Stomach (tissue), 9 donors: ENCODE data around the gene TAS2R10. TPM values are rescaled to one million over a fixed set of nuclear protein-coding genes. Genes with fewer than 3 reads are reported as not detected.
A peak's percentile ranks its signal among the peaks of the same experiment; 100 is the strongest.

ENCODE experiments used
- DNase-seq, 2 donors: peaks; one replicate each; pipeline versions ENCODE4 v3.0.0 to v3.0.0-alpha.2; 2013 to 2019
- H3K27ac ChIP-seq, 5 donors: fragments of 200-600 bp in 4 of 5; sonication (generic) in 4 of 5; one replicate each; pipeline ENCODE4 v1.5.1; 2013 to 2019; ENCODE audit warnings: mild to moderate bottlenecking in 1 of 5, moderate library complexity in 1 of 5
- H3K27me3 ChIP-seq, 3 donors: fragments of 200-600 bp; sonication (generic); one replicate each; pipeline ENCODE4 v1.5.1; 2017 to 2019; ENCODE audit warnings: mixed run types in 1 of 3
- H3K36me3 ChIP-seq, 4 donors: fragments of 200-600 bp; sonication (generic); 1 replicate in 3 of 4; 2 replicates in 1 of 4; pipeline ENCODE4 v1.5.1; 2016 to 2019
- H3K4me1 ChIP-seq, 4 donors: fragments of 200-600 bp; sonication (generic); one replicate each; pipeline ENCODE4 v1.5.1; 2016 to 2019
- H3K4me3 ChIP-seq, 4 donors: fragments of 200-600 bp; sonication (generic) in 3 of 4; one replicate each; pipeline ENCODE4 v1.5.1; 2016 to 2019; ENCODE audit warnings: mild to moderate bottlenecking in 1 of 4
- H3K9me3 ChIP-seq, 4 donors: fragments of 200-600 bp; sonication (generic); one replicate each; pipeline ENCODE4 v1.5.1; 2016 to 2019
- EP300 ChIP-seq: sonication (generic); formaldehyde crosslinking; IDR thresholded peaks from one replicate; pipeline ENCODE4 v1.6.1; 2017; ENCODE audit warnings: antibody characterized with exemption
- POLR2A ChIP-seq, 4 donors: fragments of 450-650 bp; IDR thresholded peaks; one replicate each; pipeline ENCODE4 v1.6.1; 2016; ENCODE audit warnings: antibody characterized with exemption in 4 of 4, control low read depth in 2 of 4, mild to moderate bottlenecking in 1 of 4, moderate library complexity in 1 of 4
- POLR2AphosphoS5 ChIP-seq, 3 donors: sonication (generic); formaldehyde crosslinking; IDR thresholded peaks; one replicate each; pipeline ENCODE4 v1.6.1; 2016; ENCODE audit warnings: antibody characterized with exemption in 3 of 3
- WGBS, 5 donors: extraction: QIAGEN DNeasy Blood & Tissue Kit in 3 of 5; methylation state at CpG; one replicate each; pipeline versions ENCODE4 v1.1.5 to v1.1.7; 2013 to 2018; 5-methylcytosine and 5-hydroxymethylcytosine counted together
- intact Hi-C: fragments of 100-400 bp; cut with DNase I; formaldehyde crosslinking; loops from one replicate; pipeline ENCODE4 v1.15.1; 2023; ENCODE audit warnings: low total_unique reads
- polyA plus RNA-seq, 3 donors: library from polyadenylated mRNA; stranded (reverse); fragments of 200-250 nt; gene quantifications; one replicate each; pipeline ENCODE4 v1.2.3, GENCODE V29; 2013
- total RNA-seq, 5 donors: library from RNA; depleted of rRNA; stranded (reverse); fragments of >200 nt; gene quantifications; one replicate each; pipeline versions ENCODE4 v1.1.0 to v1.2.3, GENCODE V29; 2014 to 2016
- TF ChIP-seq, protein P1 (sequence below), 7 experiments: fragments of 450-650 bp in 4 of 7; fragments of 200-600 bp in 3 of 7; sonication (generic) in 3 of 7; IDR thresholded peaks; one replicate each; pipeline ENCODE4 v1.5.1; 2016 to 2019; ENCODE audit warnings: antibody characterized with exemption in 7 of 7, control low read depth in 2 of 7, mild to moderate bottlenecking in 1 of 7
- donor health status: healthy with polysubstance abuse.
- donor health status: Bipolar disorder and iron deficiency.
- donor health status: healthy.

TAS2R10 gene
- total and polyA plus RNA-seq, 8 donors, result 1.0 to 3.5 TPM; not detected in 6

DNA sequence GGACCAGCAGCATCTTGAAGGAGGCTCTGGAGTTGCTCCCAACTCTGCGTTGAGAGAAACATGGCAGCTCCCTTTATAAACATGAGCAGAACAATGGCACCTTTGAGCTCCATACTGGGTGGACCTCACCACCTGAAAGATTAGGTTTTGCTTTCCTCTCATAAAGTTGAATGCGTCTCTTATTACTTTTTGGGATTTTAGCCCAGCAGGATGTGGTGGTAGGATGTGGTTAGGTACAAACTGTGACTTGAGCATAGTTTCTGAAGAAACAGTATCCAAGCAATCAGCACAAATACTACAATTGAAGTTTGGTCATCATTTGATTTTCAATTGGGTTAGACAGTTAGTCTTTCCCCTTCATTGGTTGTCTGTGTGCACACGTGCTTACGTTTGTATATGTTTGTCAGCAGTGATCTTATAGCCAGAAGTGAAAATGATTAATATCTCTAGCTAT, 23.3 kb upstream of the TAS2R10 start, which contains the start of gene PRR4:
TSS of gene PRR4 (minus strand) at position 51 of the 454 bp plus-strand sequence. CDS start at position 13, 38 bp downstream.
- 54 to 74% (median 59%) methylated on average over 4 of the region's 4 CpGs for WGBS, 5 donors
- DNase-seq, result peak in 1 of 2 donors; percentile 6
- Histone ChIP-seq H3K4me3 (no peak within 1 kb of the TSS), H3K9me3 (no peaks in the 10 kb centered on the region), H3K27ac (no peak within 1 kb of the TSS), H3K4me1 (no peaks in the 10 kb centered on the region), H3K27me3 (no peaks in the 10 kb centered on the region), H3K36me3 (peaks cover 0 to 12% (median 9%) of the 10 kb centered on the region in 4 donors)
- TF ChIP-seq, protein P1, sequence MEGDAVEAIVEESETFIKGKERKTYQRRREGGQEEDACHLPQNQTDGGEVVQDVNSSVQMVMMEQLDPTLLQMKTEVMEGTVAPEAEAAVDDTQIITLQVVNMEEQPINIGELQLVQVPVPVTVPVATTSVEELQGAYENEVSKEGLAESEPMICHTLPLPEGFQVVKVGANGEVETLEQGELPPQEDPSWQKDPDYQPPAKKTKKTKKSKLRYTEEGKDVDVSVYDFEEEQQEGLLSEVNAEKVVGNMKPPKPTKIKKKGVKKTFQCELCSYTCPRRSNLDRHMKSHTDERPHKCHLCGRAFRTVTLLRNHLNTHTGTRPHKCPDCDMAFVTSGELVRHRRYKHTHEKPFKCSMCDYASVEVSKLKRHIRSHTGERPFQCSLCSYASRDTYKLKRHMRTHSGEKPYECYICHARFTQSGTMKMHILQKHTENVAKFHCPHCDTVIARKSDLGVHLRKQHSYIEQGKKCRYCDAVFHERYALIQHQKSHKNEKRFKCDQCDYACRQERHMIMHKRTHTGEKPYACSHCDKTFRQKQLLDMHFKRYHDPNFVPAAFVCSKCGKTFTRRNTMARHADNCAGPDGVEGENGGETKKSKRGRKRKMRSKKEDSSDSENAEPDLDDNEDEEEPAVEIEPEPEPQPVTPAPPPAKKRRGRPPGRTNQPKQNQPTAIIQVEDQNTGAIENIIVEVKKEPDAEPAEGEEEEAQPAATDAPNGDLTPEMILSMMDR (IDR thresholded peaks at IDR 0.05), result no peak
- TF ChIP-seq POLR2AphosphoS5 (IDR thresholded peaks at IDR 0.05), result no peak
- no peak for TF ChIP-seq EP300
- TF ChIP-seq POLR2A (IDR thresholded peaks at IDR 0.05), result no peak
- intact Hi-C loops, result no loop called here

GRCh38 chr12:10847744-10848143, 21.6 kb upstream of the TAS2R10 start:
- intact Hi-C loops, result no loop called here
- Histone ChIP-seq H3K27ac (no peak overlapping the region), H3K4me1 (no peaks in the 10 kb centered on the region), H3K4me3 (no peak overlapping the region), H3K9me3 (no peaks in the 10 kb centered on the region), H3K27me3 (no peaks in the 10 kb centered on the region), H3K36me3 (peaks cover 0 to 16% (median 14%) of the 10 kb centered on the region in 4 donors)
- WGBS, 5 donors, result 25 to 52% (median 38%) methylated on average over 2 of the region's 2 CpGs
- no peak for TF ChIP-seq POLR2AphosphoS5 (IDR thresholded peaks at IDR 0.05)
- TF ChIP-seq POLR2A (IDR thresholded peaks at IDR 0.05), result no peak
- no peak for TF ChIP-seq EP300
- TF ChIP-seq, protein P1 (IDR thresholded peaks at IDR 0.05), result no peak
- no peak for DNase-seq

DNA sequence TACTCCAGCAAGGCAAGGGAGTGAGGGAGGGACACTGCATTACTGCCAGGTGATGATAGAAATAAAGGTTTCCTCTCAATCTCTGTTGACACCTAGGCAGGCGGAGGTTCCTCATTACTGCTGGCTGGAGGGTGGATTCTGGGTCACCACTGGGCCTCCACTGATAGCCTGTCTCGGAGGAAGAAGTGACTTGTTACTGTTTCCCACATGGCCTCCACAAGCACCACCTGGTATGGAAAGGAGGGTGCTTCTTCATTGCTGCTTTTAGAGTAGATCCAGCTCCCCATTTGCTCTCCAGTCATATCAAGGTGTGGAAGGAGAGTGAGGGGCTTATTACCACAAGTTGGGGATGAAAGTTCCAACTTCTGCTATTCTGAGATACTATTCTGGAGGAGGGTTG, 16.7 kb upstream of the TAS2R10 start:
- DNase-seq, result no peak
- H3K27me3 ChIP-seq, result no peaks in the 10 kb centered on the region
- H3K4me3 ChIP-seq, result no peak overlapping the region
- H3K9me3 ChIP-seq, result no peaks in the 10 kb centered on the region
- H3K27ac ChIP-seq, result no peak overlapping the region
- no peak for TF ChIP-seq POLR2A (IDR thresholded peaks at IDR 0.05)
- no peak for TF ChIP-seq POLR2AphosphoS5 (IDR thresholded peaks at IDR 0.05)
- TF ChIP-seq EP300, result no peak
- TF ChIP-seq, protein P1 (IDR thresholded peaks at IDR 0.05), result no peak
- H3K4me1 ChIP-seq, result no peaks in the 10 kb centered on the region
- 92 to 100% (median 97%) methylated on average over 2 of the region's 2 CpGs for WGBS, 5 donors
- H3K36me3 ChIP-seq, result peaks cover 0 to 23% (median 14%) of the 10 kb centered on the region in 4 donors
- intact Hi-C loops, result no loop called here

DNA sequence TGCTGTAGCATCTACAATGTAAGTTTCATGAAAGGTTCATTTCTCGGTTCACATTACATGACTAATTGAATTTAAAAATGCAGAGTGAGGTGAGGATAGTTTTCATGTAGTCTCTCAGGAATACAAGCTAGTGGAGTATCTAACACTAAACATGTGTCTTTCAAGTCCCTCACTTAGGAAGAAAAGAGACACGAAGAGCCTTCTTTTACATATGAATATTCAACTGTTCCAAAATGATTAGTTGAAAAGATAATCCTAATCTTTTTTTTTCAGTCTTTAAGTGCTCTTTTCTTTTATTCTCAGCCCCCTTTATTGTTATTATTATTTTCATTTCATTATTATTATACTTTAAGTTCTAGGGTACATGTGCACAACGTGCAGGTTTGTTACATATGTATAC, 12.3 kb upstream of the TAS2R10 start:
- Histone ChIP-seq H3K4me3 (no peak overlapping the region), H3K36me3 (peaks cover 0 to 19% (median 3%) of the 10 kb centered on the region in 4 donors), H3K4me1 (no peaks in the 10 kb centered on the region), H3K9me3 (peaks cover 0 to 7% (median 3%) of the 10 kb centered on the region in 4 donors), H3K27me3 (no peaks in the 10 kb centered on the region), H3K27ac (no peak overlapping the region)
- DNase-seq, result no peak
- intact Hi-C loops, result no loop called here
- 85 to 92% (median 88%) methylated on average over 3 of the region's 3 CpGs for WGBS, 5 donors
- TF ChIP-seq POLR2AphosphoS5 (IDR thresholded peaks at IDR 0.05), result no peak
- TF ChIP-seq, protein P1 (IDR thresholded peaks at IDR 0.05), result no peak
- no peak for TF ChIP-seq EP300
- TF ChIP-seq POLR2A (IDR thresholded peaks at IDR 0.05), result no peak
